CD4-positive, alpha-beta T cell treated with Interleukin-6 at 100 ng/mL for 8 hours (primary cell): ENCODE measurements around the gene SULT1A2.
"Not testable (repeated sequence)": the region's sequence is repeated elsewhere in the genome, so short reads cannot be mapped to it uniquely, and the experiment has no call there.

Source experiments
- DNase-seq: peaks from one replicate; pipeline ENCODE4 v3.0.0-alpha.2; 2020; ENCODE audit warnings: mixed read lengths, low spot score

SULT1A2 gene

DNA sequence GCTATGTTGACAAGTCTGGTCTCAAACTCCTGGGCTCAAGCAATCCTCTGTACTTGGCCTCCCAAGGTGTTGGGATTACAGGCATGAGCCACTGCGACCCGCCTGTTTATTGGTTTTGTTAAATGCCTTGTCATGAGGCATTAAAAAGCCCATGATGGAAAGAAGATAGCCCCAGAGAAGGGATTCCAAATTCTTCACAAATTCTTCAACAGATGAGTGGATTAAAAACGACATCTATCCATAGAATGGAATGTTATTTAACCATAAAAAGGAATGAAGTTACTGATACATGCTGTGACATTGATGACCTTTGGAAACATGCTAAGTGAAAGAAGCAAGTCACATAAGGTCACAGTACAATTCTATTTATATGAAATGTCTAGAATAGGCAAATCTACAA is 38.4 kb downstream of the SULT1A2 start:
- DNase-seq, result no peak

DNA sequence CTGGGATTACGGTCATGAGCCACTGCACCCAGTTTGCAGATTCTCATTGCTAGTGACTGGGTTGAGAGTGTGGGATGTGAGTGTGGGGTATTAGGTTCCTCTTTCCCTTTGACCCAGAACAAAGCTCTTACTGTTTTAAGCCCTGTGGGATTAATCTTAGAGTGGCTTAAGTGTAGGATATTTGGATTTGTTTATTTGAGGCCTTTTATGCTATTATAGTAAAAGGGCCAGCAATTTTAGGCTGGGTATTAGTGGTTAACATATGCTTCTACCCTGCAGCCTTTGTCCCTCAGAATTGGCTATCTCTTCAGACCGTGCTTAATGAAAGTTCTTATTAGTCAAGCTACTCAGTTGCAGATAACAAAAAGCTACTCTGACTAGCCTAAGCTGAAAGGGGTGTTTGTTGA is 39.9 kb downstream of the SULT1A2 start:
- no peak for DNase-seq

DNA sequence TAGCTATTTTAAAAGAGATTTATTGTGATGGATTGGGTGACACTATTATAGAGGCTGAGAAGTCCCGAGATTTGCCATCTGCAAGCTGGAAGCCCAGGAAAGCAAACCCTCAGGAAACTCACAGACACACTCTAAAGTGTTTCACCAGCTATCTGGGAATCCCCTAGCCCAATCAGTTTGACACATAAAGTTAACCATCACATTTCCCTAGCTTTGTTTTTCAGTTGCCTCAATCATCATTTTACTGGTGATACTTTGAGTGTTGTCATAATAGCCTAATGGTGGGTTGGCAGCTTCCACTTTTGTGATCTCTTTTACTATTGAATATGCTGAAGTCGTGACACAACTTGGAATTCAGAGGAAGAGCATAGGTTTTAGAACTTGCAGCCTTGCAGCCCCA is 41.3 kb downstream of the SULT1A2 start:
- no peak for DNase-seq

DNA sequence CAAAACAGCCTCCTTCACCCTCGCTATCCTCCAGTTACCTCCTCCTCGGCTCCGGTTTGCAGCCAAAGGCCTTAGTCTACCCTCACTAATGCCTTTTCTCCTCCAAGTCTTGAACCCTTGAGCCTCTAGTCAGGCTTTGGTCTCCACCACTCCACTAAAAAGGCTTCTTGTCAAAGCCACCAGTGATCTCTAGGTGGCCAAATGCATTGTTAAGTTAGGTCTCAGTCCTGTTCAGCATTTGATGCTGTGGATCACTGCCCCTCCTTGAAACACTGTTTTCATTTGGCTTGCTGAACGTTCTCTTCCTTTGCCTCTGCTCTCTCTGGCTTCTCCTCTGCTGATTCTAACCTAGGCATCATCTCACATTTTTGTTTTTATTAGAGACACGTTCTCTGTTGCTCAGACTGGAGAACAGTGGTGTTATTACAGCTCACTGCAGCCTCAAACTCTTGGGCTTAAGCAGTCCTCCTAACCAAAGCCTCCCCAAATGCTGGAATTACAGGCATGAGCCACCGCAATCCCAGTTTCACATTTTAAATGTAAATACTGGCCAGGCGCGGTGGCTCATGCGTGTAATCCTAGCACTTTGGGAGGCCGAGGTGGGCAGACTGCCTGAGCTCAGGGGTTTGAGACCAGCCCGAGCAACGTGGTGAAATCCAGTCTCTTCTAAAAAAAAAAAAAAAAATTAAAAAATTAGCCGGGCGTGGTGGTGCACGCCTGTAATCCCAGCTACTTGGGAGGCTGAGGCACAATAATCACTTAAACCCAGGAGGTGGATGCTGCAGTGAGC is 42.0 kb downstream of the SULT1A2 start:
- no peak for DNase-seq

DNA sequence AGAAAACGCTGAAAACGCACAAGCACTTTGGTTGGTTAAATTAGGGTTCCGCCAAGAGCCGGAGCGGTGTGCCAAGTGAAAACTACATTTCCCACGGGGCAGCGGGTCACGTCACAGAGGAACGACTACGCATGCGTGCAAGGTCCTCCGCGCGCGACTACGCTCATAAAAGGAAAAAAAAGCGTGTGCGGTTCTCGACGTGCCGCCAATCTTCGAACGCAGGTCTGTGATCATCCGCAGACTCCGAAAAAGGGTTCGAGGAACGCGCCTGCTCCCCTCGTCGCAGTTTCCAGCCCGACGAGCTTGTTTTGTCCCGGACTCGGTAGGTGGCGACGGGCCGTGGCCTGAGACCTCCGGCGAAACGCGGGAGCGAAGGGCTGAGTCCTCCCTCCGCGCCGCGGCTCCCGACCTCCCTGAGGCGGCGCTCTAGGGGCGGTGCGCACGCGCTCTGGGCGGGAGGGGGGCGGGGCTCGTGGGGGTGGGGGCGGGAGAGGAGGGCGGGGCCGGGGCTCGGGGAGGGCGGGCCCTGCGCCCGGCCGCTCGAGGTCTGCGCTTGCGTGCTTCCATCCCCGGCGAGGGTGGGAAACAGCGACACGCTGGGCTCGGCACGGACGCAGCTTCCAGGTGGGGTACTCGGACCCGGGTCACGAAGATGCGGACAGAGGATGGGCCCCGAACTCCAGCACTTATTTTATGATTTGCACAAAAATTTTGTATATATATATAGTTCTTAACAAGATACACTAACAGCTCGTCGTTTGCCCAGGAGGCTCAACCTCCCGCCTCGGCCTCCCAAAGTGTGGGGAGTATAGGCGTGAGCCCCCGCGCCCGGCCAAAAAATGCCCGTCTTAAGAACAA is 42.8 kb downstream of the SULT1A2 start, which contains the start of gene SGF29:
Gene SGF29 (plus strand): TSS at position 145 of the 858 bp plus-strand sequence. CDS start 27,150 bp downstream, outside the sequence.
- DNase-seq, result peak; percentile 94

DNA sequence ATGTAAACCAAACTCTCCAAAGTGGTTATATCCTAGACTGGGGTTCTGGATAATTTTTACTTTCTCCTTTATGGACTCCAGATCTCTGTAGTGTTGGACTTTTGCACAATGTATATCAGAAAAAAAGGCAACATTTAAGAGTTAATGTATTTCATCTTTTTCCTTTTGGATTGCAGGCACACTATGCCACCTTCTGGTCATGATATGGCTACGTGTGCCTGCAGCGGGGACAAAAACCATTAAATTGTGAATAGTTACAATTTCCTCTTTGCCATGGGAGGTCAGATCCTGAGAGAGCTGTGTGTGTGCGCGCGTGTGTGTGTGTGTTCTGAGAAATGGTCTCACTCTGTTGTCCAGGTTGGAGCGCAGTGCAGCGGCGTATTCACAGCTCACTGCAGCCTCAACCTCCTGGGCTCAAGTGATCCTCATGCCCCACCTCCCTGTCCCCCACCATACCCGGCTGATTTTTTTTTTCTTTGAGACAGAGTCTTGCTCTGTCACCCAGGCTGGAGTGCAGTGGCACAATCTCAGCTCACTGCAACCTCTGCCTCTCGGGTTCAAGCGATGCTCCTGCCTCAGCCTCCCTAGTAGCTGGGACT is 47.5 kb downstream of the SULT1A2 start:
- DNase-seq, result peak; percentile 31

DNA sequence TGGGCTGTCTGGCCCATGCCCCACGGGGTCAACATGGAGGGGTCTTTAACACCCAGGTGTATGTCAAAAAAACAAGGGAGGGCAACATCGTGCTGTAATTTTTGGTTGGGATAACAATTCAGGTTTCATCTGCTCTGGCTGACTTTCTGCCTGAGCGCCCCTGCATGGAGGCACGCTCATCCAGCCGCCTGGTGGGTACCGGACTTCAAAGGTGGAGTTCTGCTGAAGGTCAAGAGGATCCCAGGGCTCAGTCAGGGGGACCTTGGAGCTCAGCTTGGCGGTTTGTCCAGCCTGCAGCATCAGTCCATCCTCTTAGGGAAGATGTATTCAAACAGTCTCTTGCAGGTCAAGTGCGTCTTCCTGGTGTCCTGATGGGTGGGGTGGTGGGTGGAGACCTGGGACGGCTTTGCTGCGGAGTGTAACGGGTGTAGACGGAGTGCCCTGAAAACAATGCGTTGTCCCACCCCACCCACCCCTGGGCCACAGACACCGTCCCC is 48.5 kb downstream of the SULT1A2 start:
- DNase-seq, result no peak

DNA sequence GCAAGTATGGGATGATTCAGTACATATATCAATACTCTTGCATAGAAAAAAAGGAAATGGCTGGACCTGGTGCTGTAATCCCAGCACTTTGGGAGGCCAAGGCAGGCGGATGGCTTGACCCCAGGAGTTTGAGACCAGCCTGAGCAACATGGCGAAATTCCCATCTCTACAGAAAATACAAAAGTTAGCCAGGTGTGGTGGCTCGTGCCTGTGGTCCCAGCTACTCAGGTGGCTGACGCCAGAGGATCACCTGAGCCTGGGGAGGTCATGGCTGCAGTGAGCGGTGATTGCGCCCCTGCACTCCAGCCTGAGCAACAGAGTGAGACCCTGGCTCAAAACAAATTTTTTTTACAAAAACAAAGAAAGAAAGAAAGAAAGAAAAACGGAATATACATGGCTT is 50.2 kb downstream of the SULT1A2 start:
- no peak for DNase-seq

DNA sequence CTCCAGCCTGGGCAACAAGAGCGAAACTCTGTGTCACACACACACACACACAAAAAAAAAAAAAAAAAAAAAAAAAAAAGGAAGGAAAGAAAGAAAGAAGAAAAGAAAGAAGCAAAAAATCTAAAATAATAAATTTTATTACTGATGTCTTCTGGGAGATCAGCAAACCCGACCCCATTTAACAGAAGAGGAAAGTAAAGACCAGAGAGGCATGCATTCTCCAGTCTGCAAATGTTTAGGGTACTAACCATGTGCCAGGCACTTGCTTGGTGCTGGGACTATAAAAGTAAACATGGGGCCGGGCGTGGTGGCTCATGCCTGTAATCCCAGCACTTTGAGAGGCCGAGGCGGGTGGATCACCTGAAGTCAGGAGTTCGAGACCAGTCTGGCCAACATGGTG is 50.9 kb downstream of the SULT1A2 start:
- DNase-seq, result not testable (repeated sequence)

DNA sequence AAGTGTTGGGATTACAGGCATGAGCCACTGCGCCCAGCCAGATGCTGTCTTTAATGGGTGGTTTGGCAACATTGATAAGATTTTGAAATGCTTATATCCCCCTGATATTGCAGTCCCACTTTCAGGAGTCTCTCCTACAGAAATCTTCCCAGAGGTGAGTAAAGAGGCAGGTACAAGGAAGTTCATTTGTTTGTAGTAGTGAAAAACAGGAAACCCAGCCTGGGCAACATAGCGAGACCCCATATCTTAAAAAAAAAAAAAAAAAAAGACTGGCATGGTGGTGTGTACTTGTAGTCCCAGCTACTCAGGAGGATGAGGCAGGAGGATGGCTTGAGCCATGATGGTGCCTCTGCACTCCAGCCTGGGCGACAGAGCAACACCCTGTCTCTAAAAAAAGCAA is 51.9 kb downstream of the SULT1A2 start:
- DNase-seq, result no peak

DNA sequence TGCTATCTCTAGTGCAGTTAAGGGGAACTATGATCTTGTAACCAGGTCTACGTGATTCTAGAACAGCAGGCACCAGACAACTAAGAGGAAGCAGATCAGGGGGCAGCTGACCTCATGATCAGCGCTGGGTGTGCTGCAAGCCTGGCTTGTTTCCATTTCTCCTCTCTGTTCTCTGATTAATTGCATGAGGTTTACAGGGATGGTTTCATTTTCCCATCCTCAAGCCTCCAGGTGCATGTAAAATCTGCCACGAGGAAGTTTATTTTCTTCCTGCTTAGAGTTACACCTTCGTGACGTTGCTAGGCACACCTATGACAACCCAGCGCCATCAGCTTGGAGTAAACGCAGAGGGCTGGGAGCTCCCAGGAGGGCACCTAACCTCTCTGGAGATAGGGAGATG is 53.8 kb downstream of the SULT1A2 start:
- DNase-seq, result no peak

DNA sequence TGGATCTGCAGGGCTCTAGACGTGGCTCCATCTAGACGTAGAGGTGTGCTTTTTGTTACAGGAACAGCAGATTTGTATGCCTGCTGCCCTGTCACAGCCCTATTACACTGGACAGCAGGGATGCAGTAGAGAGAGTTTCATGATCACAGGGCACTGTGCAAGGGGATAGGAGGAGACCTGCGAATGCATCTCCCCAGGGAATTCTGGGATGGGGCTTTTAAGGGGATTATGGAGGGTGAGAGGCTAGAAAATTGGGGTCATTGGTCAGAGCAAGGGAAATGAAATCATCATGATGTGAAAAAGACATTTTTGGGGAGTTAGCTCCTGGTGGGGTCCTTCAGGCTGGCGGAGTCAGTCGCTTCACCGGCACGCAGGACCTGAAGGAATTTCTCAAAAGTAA is 54.2 kb downstream of the SULT1A2 start:
- DNase-seq, result no peak
